Neural crest cell (in vitro differentiated cells): Measurements from ENCODE around the gene SPACA6. TPM values are rescaled to one million over a fixed set of nuclear protein-coding genes. Genes with fewer than 3 reads are reported as not detected.
"Not testable (repeated sequence)": the region's sequence is repeated elsewhere in the genome, so short reads cannot be mapped to it uniquely, and the experiment has no call there.

ENCODE experiments used
- DNase-seq: peaks from one replicate; pipeline ENCODE4 v3.0.0; 2021; ENCODE audit warnings: low read depth, mixed read lengths, low spot score
- H3K27ac Mint-ChIP-seq: one replicate; pipeline ENCODE4 v1.8.0; 2021; ENCODE audit warnings: mild to moderate bottlenecking, mixed read lengths; ENCODE audit not compliant: unreplicated experiment
- H3K27me3 Mint-ChIP-seq: 2 replicates; pipeline ENCODE4 v1.8.0; 2021; ENCODE audit warnings: low read depth, mild to moderate bottlenecking, mixed read lengths
- H3K36me3 Mint-ChIP-seq: 2 replicates; pipeline ENCODE4 v1.8.0; 2021; ENCODE audit warnings: low read depth, mild to moderate bottlenecking, mixed read lengths
- H3K4me1 Mint-ChIP-seq: 2 replicates; pipeline ENCODE4 v1.8.0; 2021; ENCODE audit warnings: mixed read lengths
- H3K4me3 Mint-ChIP-seq: one replicate; pipeline ENCODE4 v1.8.0; 2021; ENCODE audit warnings: mild to moderate bottlenecking, mixed read lengths
- H3K9me3 Mint-ChIP-seq: 2 replicates; pipeline ENCODE4 v1.8.0; 2021; ENCODE audit warnings: mixed read lengths
- total RNA-seq: library from RNA; stranded (reverse); gene quantifications from 2 replicates; pipeline ENCODE4 v1.2.1, GENCODE V29; 2021
- TF ChIP-seq, protein P1 (sequence below): fragments of 200-600 bp; sonication (generic); conservative IDR thresholded peaks from 2 replicates; pipeline ENCODE4 v1.5.0; 2021; ENCODE audit warnings: antibody characterized with exemption, mild to moderate bottlenecking

The SPACA6 gene
- total RNA-seq, 1 donor from 2014 or later: 4.2 TPM

GRCh38 chr19:51729781-51730180, 36.7 kb downstream of the SPACA6 start:
- peaks cover 47% of the 10 kb centered on the region for H3K27me3 Mint-ChIP-seq
- H3K4me3 Mint-ChIP-seq: no peak overlapping the region
- no peak overlapping the region for H3K27ac Mint-ChIP-seq
- TF ChIP-seq, protein P1, sequence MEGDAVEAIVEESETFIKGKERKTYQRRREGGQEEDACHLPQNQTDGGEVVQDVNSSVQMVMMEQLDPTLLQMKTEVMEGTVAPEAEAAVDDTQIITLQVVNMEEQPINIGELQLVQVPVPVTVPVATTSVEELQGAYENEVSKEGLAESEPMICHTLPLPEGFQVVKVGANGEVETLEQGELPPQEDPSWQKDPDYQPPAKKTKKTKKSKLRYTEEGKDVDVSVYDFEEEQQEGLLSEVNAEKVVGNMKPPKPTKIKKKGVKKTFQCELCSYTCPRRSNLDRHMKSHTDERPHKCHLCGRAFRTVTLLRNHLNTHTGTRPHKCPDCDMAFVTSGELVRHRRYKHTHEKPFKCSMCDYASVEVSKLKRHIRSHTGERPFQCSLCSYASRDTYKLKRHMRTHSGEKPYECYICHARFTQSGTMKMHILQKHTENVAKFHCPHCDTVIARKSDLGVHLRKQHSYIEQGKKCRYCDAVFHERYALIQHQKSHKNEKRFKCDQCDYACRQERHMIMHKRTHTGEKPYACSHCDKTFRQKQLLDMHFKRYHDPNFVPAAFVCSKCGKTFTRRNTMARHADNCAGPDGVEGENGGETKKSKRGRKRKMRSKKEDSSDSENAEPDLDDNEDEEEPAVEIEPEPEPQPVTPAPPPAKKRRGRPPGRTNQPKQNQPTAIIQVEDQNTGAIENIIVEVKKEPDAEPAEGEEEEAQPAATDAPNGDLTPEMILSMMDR: no peak
- H3K36me3 Mint-ChIP-seq: no peaks in the 10 kb centered on the region
- H3K9me3 Mint-ChIP-seq: no peaks in the 10 kb centered on the region
- no peak for DNase-seq
- H3K4me1 Mint-ChIP-seq: no peaks in the 10 kb centered on the region

GRCh38 chr19:51733742-51734522, 40.8 kb downstream of the SPACA6 start:
- Mint-ChIP-seq H3K36me3 (no peaks in the 10 kb centered on the region), H3K27ac (no peak overlapping the region)
- no peak for DNase-seq

GRCh38 chr19:51735759-51736449, 42.8 kb downstream of the SPACA6 start:
- TF ChIP-seq, protein P1: no peak
- no peak overlapping the region for H3K4me3 Mint-ChIP-seq
- DNase-seq: no peak
- H3K9me3 Mint-ChIP-seq: no peaks in the 10 kb centered on the region
- no peak overlapping the region for H3K27ac Mint-ChIP-seq
- H3K27me3 Mint-ChIP-seq: peaks cover 40% of the 10 kb centered on the region
- H3K36me3 Mint-ChIP-seq: no peaks in the 10 kb centered on the region
- no peaks in the 10 kb centered on the region for H3K4me1 Mint-ChIP-seq

More at GRCh38 chr19:51733742-51734522, 40.8 kb downstream of the SPACA6 start:
- H3K4me1 Mint-ChIP-seq: no peaks in the 10 kb centered on the region
- no peak overlapping the region for H3K4me3 Mint-ChIP-seq
- peaks cover 33% of the 10 kb centered on the region for H3K27me3 Mint-ChIP-seq
- no peaks in the 10 kb centered on the region for H3K9me3 Mint-ChIP-seq
- TF ChIP-seq, protein P1: no peak

DNA sequence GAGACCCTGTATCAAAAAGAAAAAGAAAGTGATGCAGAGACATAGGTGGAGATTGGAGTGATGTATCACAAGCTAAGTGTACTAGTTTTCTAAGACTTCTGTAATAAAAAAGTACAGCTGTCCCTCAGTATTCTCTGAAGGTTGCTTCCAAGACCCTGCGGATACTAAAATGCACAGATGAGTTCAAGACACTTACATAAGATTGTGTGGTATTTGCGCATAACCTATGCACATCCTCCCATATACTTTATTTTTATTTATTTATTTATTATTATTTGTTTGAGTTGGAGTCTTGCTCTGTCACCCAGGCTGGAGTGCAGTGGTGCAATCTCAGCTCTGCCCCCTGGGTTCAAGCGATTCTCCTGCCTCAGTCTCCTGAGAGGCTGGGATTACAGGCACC, 44.3 kb downstream of the SPACA6 start:
- DNase-seq: no peak
- no peaks in the 10 kb centered on the region for H3K36me3 Mint-ChIP-seq
- H3K4me1 Mint-ChIP-seq: no peaks in the 10 kb centered on the region
- TF ChIP-seq, protein P1: no peak
- no peak overlapping the region for H3K27ac Mint-ChIP-seq
- H3K27me3 Mint-ChIP-seq: peaks cover 33% of the 10 kb centered on the region
- no peak overlapping the region for H3K4me3 Mint-ChIP-seq
- H3K9me3 Mint-ChIP-seq: no peaks in the 10 kb centered on the region

DNA sequence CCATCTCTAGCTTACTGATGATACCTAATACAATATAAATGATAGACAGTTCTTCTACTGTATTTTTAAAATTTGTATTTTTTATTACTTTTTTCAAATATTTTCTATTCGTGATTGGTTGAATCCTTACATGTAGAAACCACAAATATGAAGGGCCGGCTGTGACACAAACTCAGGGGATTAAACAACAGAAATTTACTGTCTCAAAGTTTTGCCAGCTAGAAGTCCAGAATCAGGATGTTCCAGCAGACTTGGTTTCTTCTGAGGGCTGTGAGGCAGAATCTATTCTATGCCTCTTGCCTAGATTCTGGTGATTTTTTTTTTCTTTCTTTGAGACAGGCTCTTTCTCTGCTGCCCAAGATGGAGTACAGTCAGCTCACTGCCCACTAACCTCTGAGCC, 44.8 kb downstream of the SPACA6 start:
- TF ChIP-seq, protein P1: no peak

GRCh38 chr19:51738523-51738922, 45.4 kb downstream of the SPACA6 start:
- not testable (repeated sequence) for H3K4me3 Mint-ChIP-seq, H3K4me1 Mint-ChIP-seq, DNase-seq, H3K36me3 Mint-ChIP-seq, H3K27ac Mint-ChIP-seq, H3K9me3 Mint-ChIP-seq
- peaks cover 32% of the 10 kb centered on the region for H3K27me3 Mint-ChIP-seq

More for the DNA sequence above, 44.8 kb downstream of the SPACA6 start:
- H3K27ac Mint-ChIP-seq: no peak overlapping the region
- H3K4me1 Mint-ChIP-seq: no peaks in the 10 kb centered on the region
- H3K4me3 Mint-ChIP-seq: no peak overlapping the region
- DNase-seq: no peak
- peaks cover 36% of the 10 kb centered on the region for H3K27me3 Mint-ChIP-seq
- H3K9me3 Mint-ChIP-seq: no peaks in the 10 kb centered on the region
- H3K36me3 Mint-ChIP-seq: no peaks in the 10 kb centered on the region
